HEK293 (cell line): ENCODE results near the gene STAM2.
"Not testable (repeated sequence)": the region's sequence is repeated elsewhere in the genome, so short reads cannot be mapped to it uniquely, and the experiment has no call there.

Source experiments
- HOXD13 ChIP-seq: sonication (generic); formaldehyde crosslinking; IDR thresholded peaks from 2 replicates; pipeline ENCODE4 v1.8.0; 2022; ENCODE audit warnings: missing genetic modification reagents, borderline replicate concordance
- MEIS1 ChIP-seq: sonication (generic); formaldehyde crosslinking; IDR thresholded peaks from 2 replicates; pipeline ENCODE4 v1.8.1; 2022; ENCODE audit warnings: missing genetic modification reagents, mild to moderate bottlenecking, borderline replicate concordance
- REPIN1 ChIP-seq: fragments of 450-650 bp; formaldehyde crosslinking; IDR thresholded peaks from 2 replicates; pipeline ENCODE4 v1.5.1; 2017; ENCODE audit warnings: missing biosample characterization, missing genetic modification characterization, low read depth
- TRIM28 ChIP-seq: IDR thresholded peaks from 2 replicates; pipeline ENCODE4 v1.6.1; 2011; ENCODE audit warnings: low read length, control low read depth, borderline replicate concordance
- ZNF274 ChIP-seq, 2 experiments: fragments of 200-500 bp in 1 of 2; fragments of 450-650 bp in 1 of 2; sonication (Bioruptor generic) in 1 of 2; formaldehyde crosslinking in 1 of 2; IDR thresholded peaks; 2 replicates each; pipeline versions ENCODE4 v1.5.1 to v1.6.1; 2014 to 2016; ENCODE audit warnings: borderline replicate concordance in 1 of 2, inconsistent platforms in 1 of 2, low read length in 1 of 2, missing biosample characterization in 1 of 2, missing genetic modification characterization in 1 of 2
- ZNF521 ChIP-seq: fragments of 450-650 bp; formaldehyde crosslinking; IDR thresholded peaks from 2 replicates; pipeline ENCODE4 v1.5.1; 2017; ENCODE audit warnings: missing biosample characterization, mild to moderate bottlenecking, missing genetic modification characterization

DNA sequence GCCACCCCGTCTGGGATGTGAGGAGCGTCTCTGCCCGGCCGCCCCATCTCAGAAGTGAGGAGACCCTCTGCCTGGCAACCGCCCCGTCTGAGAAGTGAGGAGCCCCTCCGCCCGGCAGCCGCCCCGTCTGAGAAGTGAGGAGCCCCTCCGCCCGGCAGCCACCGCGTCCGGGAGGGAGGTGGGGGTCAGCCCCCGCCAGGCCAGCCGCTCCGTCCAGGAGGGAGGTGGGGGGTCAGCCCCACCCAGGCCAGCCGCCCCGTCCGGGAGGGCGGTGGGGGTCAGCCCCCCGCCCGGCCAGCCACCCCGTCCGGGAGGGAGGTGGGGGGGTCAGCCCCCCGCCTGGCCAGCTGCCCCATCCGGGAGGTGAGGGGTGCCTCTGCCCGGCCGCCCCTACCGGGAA, 15.2 kb downstream of the STAM2 start:
- not testable (repeated sequence) for TF ChIP-seq ZNF521; MEIS1; TRIM28; HOXD13 (CRISPR knock-in tag); REPIN1 (tag by site-specific recombination); ZNF274 (IDR thresholded peaks at IDR 0.05; ENCODE audit: low read length); ZNF274 (tag by site-specific recombination; IDR thresholded peaks at IDR 0.05; ENCODE audit: borderline replicate concordance)
